Neural cell (in vitro differentiated cells): Measurements from ENCODE around the gene EVPLL.
"Not testable (repeated sequence)": the region's sequence is repeated elsewhere in the genome, so short reads cannot be mapped to it uniquely, and the experiment has no call there.

ENCODE experiments used
- CTCF ChIP-seq: fragments of 450-650 bp; IDR thresholded peaks from 2 replicates; pipeline ENCODE4 v1.5.1; 2014; ENCODE audit warnings: antibody characterized with exemption, mild to moderate bottlenecking, moderate library complexity; ENCODE audit not compliant: poor library complexity, severe bottlenecking
- EP300 ChIP-seq: fragments of 450-650 bp; conservative IDR thresholded peaks from 2 replicates; pipeline ENCODE4 v1.6.1; 2014; ENCODE audit warnings: antibody characterized with exemption, mild to moderate bottlenecking, moderate library complexity; ENCODE audit not compliant: poor library complexity, severe bottlenecking
- EZH2 ChIP-seq: fragments of 200-600, 300-800 bp; shearing (Covaris generic), sonication (generic); IDR thresholded peaks from 2 replicates; pipeline ENCODE4 v1.6.1; 2014; ENCODE audit warnings: antibody characterized with exemption, low read length, borderline replicate concordance, mild to moderate bottlenecking; ENCODE audit not compliant: insufficient read depth, poor library complexity, severe bottlenecking
- POLR2AphosphoS5 ChIP-seq: IDR thresholded peaks from 2 replicates; pipeline ENCODE4 v1.6.1; 2012
- REST ChIP-seq: IDR thresholded peaks from 2 replicates; pipeline ENCODE4 v1.6.1; 2012; ENCODE audit warnings: borderline replicate concordance
- SMC3 ChIP-seq: fragments of 450-650 bp; conservative IDR thresholded peaks from 2 replicates; pipeline ENCODE4 v1.6.1; 2014; ENCODE audit warnings: antibody characterized with exemption, mild to moderate bottlenecking, moderate library complexity; ENCODE audit not compliant: poor library complexity
- TAF1 ChIP-seq: IDR thresholded peaks from 2 replicates; pipeline ENCODE4 v1.6.1; 2012; ENCODE audit warnings: low read depth

GRCh38 chr17:18378614-18379013 lies 1.0 kb downstream of the EVPLL start:
- TF ChIP-seq CTCF, EZH2, TAF1, EP300, POLR2AphosphoS5, SMC3, REST: not testable (repeated sequence)
